Inflammatory macrophage (primary cell): Measurements from ENCODE around the gene ATP6V0C.
A peak's percentile ranks its signal among the peaks of the same experiment; 100 is the strongest.
"Not testable (repeated sequence)": the region's sequence is repeated elsewhere in the genome, so short reads cannot be mapped to it uniquely, and the experiment has no call there.

Experiments
- DNase-seq, 2 donors: peaks; one replicate each; pipeline ENCODE4 v3.0.0-alpha.2; 2020 to 2022

ATP6V0C gene

GRCh38 chr16:2475413-2476344 lies 38.1 kb upstream of the ATP6V0C start:
- no peak for DNase-seq

GRCh38 chr16:2476345-2476720 lies 37.4 kb upstream of the ATP6V0C start:
- no peak for DNase-seq

GRCh38 chr16:2476741-2477140 lies 37.0 kb upstream of the ATP6V0C start:
- no peak for DNase-seq

- no peak for DNase-seq
These were observed 36.4 kb upstream of the ATP6V0C start for GRCh38 chr16:2477327-2477726.

GRCh38 chr16:2478279-2478678 lies 35.5 kb upstream of the ATP6V0C start:
- no peak for DNase-seq

GRCh38 chr16:2479996-2480395 lies 33.8 kb upstream of the ATP6V0C start:
- not testable (repeated sequence) for DNase-seq

GRCh38 chr16:2480948-2481347 lies 32.8 kb upstream of the ATP6V0C start:
- no peak for DNase-seq

GRCh38 chr16:2481676-2482075 lies 32.1 kb upstream of the ATP6V0C start:
- no peak for DNase-seq

GRCh38 chr16:2482249-2482648 lies 31.5 kb upstream of the ATP6V0C start:
- no peak for DNase-seq

- DNase-seq, result peak in 1 of 2 donors; percentile 63
These were observed 30.8 kb upstream of the ATP6V0C start for GRCh38 chr16:2482708-2483534.

- DNase-seq, result no peak
These were observed 29.5 kb upstream of the ATP6V0C start for GRCh38 chr16:2483939-2484897.

GRCh38 chr16:2484898-2485508 lies 28.7 kb upstream of the ATP6V0C start:
- no peak for DNase-seq

GRCh38 chr16:2485811-2486507 lies 27.8 kb upstream of the ATP6V0C start:
- DNase-seq, result peak in 1 of 2 donors; percentile 27

GRCh38 chr16:2486645-2487516 lies 26.9 kb upstream of the ATP6V0C start:
- DNase-seq, result peak; percentile 53 to 72

- DNase-seq, result no peak
These were observed 26.3 kb upstream of the ATP6V0C start for GRCh38 chr16:2487517-2487842.

GRCh38 chr16:2487903-2488531 lies 25.7 kb upstream of the ATP6V0C start:
- DNase-seq, result peak; percentile 80 to 90

- no peak for DNase-seq
These were observed 24.2 kb upstream of the ATP6V0C start for GRCh38 chr16:2489581-2489980.

- DNase-seq, result no peak
These were observed 23.3 kb upstream of the ATP6V0C start for GRCh38 chr16:2490190-2491105.

- no peak for DNase-seq
These were observed 21.5 kb upstream of the ATP6V0C start for GRCh38 chr16:2492292-2492691.
